ENCODE measurements around the gene CCDC85B.

The CCDC85B gene

GRCh38 chr11:65932558-65932919 is 42.1 kb downstream of the CCDC85B start:
- no peak for DNase-seq (ENCODE audit: low read depth in 2 of 2)

DNA sequence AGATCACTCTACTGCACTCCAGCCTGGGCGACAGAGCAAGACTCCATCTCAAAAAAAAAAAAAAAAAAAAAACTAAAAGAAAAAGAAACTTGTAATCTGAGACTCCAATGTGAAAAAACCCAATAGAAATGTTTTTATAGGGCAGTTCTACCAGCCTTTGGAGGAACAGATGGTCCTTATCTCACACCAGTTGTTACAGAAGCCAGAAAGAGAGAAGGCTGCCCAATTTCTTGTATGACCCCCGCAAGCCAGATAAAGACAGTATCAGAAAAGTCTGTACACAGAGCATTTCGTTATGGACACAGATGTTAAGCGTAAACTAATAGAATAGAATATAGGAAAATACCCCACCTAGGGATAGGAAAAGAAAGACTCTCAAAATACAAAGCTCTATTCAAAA is 43.5 kb downstream of the CCDC85B start:
- no peak for DNase-seq (ENCODE audit: low read depth in 2 of 2)

- no peak for DNase-seq (ENCODE audit: low read depth in 2 of 2)
These were observed 47.3 kb downstream of the CCDC85B start for GRCh38 chr11:65937766-65938165.

Measured in stimulated activated CD4-positive, alpha-beta T cell treated with anti-CD3 and anti-CD28 coated beads, Interleukin-12 subunit alpha, Interleukin-12 subunit beta, amount 100 ng/mL, for 24 hours (primary cell).